Aortic smooth muscle cell (primary cell): ENCODE results near the gene ZPLD1. TPM values are rescaled to one million over a fixed set of nuclear protein-coding genes. Genes with fewer than 3 reads are reported as not detected.

Experiments used
- total RNA-seq: library from RNA; depleted of rRNA; stranded (reverse); fragments of >200 nt; gene quantifications from 2 replicates; pipeline ENCODE4 v1.2.3, GENCODE V29; 2014

Gene ZPLD1
- total RNA-seq: 0.19 and 0.26 TPM in 2 replicates

DNA sequence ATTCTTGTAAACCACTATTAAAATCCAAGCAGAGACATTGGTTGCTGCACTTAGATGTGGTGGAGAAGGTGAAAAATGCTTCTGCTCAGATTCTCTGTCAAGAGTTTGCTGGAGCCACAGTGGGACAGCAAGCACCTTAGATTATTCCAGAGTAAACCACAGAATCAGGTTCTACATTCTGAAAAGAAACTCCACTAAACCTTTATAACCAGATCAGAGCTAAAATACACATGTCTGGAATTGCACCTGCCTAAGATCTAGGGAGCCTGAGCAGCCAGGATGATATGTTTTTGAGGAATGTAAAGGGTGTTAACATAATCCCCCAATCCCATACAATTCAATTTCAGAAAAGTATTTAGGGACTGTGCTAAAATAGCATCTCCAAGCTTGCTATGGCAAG lies at the start of gene ZPLD1:
Gene ZPLD1, plus strand, starts transcription at position 301 of the 400 bp plus-strand sequence. CDS start 3,473 bp downstream, outside the sequence.

